CD1c-positive myeloid dendritic cell (primary cell): ENCODE data around the gene ACKR3.

Experiments used
- DNase-seq: peaks from one replicate; pipeline ENCODE4 v3.0.0-alpha.2; 2016; ENCODE audit errors: extremely low spot score

ACKR3 gene

DNA sequence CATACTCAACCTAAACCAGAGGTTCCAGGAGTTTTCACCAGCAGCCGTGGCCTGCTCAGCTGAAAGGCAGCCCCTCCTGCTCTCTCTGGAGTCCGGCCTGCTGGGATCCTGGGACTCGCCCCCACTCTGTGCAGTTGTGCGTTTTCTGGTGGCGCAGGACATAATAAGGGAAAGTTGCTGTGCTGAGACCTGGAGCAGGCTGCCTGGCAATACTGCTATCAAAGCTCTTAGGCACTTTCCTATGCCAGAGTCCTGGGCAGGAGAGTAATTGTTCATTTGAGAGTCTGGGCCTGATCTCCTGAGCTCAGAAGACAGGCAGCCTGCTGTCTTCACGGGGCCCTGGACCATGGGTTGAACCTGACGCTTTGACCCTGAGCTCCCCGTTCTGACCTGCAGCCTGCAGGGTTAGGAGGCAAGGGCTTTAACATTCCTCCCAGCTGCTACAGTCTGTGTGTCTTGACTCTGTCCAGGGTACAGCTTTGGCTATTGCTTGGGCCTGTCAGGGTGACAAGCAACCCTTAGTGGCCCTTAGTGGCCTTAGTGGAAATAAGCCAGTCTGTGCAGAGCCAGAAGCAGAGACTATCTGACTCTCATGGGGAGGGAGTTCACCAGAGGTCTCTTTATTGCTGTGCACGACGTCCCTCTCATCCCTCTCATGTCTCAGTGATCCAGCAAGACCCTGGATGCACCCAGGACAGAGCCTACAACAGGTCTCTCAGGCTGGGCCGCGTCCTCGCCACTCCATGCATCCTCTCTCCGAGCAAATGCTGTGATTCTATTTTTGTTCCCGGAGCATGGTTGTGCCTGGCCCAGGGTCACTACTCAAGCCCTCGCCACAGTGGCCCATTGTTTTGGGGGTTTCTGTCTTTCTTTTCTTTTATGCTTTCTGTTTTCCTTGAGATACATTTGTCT, 60.6 kb downstream of the ACKR3 start:
- DNase-seq = no peak

- no peak for DNase-seq
These were observed 61.7 kb downstream of the ACKR3 start for GRCh38 chr2:236631281-236631855.

GRCh38 chr2:236631856-236632291, 62.2 kb downstream of the ACKR3 start:
- no peak for DNase-seq
